NCI-H82 treated with DMSO at 0.1 percent for 48 hours (cell line): ENCODE data around the gene BCL2.

Experiments used
- DNase-seq: peaks from one replicate; lab custom pipeline; 2025; ENCODE audit not compliant: unreplicated experiment; lab: John Stamatoyannopoulos, UW

BCL2 gene

DNA sequence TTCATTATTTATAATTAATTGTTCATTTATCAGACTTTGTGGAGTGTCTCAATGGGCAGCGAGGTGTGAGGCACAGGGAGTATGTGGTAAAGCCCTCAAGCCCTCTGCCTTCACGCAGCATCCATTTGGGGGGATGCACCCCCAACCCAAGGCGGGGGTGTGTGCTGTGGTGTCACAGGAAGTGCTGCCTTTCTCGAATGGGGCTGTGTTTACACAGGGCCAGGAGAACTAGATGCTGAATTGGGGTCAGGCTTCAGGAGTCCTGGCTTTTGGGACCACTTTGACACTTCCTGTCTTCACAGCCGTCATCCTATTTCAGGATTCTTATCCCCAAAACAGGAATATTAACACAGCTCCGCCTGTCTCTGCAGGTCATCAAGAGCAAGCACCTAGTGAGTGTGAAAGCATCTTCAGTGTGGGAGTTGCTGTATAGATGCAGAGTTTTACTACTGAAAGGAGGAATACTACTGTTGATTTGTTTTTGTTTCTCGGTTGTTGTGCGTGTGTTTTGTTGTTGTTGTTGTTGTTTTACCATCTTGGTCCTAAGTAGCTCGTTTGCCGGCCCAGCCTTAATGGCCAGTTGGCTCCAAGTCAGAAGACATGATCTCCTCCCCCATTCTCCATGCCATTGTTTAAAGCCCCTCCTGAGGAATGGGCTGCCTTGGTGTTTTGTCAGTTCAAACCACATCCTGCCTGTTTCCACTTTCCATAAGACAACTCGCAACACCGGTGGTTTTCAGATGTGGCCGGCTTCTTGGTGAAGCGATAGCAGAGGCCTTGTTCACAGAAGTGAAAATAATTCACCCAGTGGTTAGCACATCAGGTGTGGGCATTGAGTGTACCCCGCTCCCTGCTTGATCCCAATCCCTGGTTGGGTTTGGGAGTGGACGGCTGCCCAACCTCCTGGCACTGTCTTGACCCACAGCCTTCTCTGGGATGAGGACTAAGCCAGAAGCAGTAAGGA lies 221.3 kb downstream of the BCL2 start:
- DNase-seq, result no peak

DNA sequence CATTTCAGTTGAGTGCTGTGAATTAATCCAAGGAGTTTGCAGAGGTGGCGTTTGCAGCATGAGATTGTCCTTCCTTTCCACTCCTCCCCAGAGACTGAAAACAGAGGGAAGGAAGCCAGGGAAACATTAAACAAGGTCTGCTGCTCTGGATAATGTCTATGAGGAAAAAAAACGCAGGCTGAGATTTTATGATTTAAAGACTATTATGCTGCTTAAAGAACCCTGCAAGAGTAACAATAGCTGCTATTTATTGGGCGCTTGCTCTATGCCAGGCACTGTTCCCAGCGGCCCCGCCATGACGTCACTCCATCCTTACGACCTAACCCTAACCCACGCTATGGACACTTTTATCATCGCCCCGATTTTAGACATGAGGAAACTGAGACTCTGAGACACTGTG lies 222.4 kb downstream of the BCL2 start:
- DNase-seq, result no peak

DNA sequence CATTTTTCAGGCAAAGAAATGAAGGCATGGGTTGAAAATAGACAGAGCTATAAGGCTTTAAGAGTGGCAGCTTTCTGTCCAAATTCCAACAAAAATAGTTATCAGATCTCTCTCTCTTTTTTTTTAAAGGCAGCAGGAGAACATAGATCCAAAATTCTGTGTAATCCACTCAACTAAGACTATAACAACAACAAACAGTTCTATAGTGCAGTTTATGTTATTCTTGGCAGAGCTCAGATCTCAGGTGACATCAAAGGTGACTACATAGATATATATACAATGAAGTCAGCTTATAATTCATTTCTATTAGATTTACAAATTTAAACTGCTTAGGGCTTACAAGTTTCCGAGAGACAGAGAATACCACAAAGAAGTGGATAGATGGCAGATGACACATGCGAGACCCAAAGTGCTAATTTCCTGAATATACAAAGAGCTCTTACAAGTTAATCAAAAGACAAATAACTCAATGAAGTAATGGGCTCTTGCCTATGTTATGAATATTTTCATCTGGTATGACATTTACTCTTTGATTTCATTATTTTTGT lies 223.2 kb downstream of the BCL2 start:
- no peak for DNase-seq

DNA sequence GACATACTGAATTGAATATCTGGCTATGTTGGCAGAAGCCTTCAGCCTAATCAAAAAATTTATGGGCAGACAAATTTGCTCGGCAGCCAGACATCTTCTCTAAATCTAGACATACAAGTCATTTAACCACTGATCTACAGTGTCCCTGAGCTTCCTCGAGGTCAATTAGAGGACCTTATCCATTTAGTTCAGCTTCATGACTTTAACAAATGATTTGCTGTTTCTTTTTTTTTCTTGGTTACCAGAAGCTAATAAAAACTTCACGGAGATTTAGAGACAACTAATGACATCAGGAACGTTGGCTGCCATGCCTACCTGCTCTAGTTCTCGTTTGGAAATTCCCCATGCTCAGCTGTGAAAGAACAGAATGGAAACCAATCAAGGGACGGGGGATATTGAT lies 223.8 kb downstream of the BCL2 start:
- no peak for DNase-seq

DNA sequence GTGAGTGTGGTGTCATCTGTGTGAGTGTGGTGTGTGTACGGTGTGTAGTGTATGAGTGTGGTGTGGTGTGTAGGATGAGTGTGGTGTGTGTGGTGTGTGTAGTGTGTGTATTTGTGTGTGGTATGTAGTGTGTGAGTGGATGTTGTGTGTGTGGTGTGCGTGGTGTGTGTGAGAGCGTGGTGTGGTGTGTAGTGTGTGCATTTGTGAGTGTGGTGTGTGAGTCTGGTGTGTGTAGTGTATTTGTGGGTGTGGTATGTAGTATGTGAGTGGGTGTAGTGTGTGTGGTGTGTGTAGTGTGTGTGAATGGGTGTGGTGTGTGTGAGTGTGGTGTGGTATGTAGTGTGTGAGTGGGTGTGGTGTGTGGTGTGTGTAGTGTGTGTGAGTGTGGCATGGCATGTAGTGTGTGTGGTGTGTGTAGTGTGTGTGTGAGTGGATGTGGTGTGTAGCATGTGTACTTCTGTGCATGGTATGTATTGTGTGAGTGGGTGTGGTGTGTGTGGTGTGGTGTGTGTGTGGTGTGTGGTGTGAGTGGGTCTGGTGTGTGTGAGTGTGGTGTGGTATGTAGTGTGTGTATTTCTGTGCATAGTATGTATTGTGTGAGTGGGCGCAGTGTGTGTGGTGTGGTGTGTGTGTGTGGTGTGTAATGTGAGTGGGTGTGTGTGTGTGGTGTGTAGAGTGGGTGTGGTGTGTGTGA lies 227.8 kb downstream of the BCL2 start:
- no peak for DNase-seq

DNA sequence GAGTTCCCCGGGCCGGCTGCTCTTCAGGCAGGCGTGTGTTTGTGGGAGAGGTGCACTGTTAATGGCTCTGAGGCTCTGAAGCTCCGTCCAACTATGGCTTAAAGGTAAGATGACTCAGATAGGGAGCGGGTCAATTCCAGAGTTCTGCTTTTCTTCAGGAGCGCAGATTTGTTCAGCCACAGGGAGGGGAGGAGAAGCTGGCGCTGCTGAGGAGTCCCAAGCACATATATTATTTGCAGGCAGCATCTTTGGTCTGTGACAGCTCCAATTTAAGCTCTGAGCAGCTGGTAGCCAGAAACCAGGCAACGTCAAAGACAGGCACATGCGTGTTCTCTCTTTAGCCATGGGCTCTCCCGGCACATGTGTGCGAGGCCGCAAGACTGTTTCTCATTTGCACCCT lies 229.2 kb downstream of the BCL2 start:
- no peak for DNase-seq

DNA sequence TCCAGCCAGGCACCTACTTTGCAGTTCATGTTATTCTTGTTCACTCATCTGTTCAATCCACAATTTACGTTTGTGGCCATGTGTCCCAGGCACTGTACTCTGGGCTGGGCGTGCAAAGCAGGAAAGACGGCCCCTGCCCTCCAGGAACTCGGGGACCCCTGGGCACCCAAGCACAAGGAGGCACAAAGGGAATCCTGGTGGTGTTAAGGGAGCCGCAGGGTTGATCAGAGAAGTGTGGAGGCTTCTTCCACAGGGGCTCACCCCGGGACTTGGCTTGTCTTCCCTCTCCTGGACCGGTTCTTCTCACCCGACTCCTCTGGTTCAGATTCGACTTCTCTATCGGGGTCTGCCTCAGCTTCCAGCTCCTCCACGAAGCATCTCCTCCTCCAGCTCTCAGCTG lies 230.5 kb downstream of the BCL2 start:
- DNase-seq, result no peak

DNA sequence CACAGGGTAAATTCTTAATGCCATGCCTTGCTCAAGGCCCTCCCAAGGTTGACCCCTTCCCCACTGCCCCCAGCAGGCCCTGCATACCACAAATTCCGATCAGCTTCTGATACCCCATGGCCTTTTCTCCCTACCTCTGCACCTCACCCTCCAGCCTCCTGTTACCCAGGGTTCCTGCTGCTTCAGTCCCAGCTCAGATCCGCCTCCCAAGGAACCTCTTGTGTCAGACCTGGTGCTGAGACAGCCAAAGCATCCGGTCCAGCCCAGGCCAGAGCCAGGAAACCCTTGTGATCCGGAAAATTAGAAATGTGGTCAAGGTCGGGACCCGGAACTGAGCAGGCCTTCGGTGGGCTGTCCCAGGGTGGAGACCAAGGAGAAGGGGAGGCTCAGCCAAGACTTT lies 231.3 kb downstream of the BCL2 start:
- DNase-seq, result no peak

DNA sequence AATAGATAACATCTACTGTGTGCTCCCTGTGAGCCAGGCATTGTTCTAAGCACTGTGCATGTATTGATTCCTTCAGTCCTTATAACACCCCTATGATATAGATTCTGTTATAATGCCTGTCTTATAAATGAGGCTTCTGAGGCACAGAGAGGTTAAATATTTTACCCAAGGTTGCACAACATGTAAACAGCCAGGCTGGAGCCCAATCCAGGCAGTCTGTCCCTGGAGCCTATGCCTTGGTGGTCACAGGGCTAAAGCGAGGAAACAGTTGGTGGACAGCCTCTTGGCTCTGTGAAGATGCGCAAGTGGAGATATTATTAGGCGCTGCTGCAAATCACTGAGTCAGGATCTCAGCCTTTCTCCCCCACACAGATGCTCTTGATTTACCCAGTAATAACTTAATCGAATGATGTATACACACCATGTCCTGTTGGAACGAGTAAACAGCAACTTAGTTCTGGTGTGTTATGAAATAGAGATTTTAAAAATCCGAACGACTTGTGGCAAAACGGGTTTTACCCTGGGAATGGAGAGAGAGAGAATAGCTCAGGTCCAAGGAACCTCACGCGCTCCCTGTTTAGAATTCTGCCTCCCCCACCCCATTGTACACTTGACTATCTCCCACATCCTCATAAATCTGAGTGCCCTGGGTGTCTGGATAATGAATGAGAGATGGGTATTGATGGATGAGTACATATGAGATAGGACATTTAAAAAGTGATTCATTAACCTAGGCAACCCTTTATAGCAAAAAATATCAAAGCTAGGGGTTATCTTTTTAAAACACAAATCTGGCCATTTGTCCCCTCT lies 231.9 kb downstream of the BCL2 start:
- no peak for DNase-seq

DNA sequence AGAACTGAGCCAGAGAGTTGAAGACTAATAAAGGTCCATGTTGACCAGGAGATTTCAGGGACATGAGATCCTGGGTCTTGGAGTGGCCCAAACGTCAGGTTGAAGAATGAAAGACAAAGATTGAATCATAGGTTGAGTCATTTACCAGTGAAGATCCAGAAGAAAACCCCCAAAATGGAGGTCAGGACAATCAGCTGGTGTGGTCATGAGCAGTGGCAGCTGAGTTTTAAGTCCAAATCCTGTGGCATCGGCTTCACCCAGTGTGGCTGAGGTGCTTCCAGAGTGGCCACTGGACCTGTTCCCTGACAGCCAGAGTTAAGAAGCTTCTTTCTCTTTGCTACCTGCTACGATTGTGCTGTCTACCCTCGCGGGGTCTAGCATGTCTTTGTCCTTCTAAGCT lies 234.0 kb downstream of the BCL2 start:
- DNase-seq, result no peak

DNA sequence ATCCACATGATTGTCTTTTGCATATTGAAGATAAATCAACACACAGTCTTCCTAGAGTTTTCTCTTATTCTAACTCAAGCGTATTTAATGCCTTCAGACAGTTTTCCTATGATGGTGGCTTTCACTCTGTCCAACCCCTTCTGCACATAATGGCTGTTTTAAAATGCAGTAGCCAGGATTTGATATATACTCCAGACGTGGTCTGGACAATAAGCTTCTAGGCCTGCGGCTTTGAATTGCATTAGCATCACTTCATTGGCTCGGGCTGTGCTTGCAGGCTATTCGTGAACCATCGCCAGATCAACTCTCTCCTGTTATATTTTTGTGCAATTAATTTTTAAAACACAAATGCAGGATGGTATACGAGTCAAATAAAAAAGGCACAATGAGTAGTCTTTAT lies 235.3 kb downstream of the BCL2 start:
- DNase-seq, result no peak

DNA sequence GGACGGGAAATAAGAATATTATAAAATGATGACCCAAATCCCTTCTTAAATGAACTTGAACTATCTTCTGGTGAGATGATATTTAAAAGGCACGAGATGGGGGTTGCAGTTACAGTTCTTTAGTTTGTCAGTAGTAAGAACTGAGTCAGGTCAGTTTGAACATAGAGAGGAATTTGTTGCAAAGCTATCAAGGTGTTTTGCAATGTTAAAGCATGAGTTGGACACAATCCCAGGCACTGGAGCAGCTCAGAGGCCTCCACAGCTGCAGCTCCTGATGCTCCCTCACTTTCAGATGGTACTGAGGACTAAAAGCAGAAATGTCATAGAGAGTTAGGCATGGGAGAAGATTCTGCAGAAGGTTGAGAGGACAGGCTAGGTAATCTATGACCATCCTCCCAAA lies 236.0 kb downstream of the BCL2 start:
- no peak for DNase-seq

DNA sequence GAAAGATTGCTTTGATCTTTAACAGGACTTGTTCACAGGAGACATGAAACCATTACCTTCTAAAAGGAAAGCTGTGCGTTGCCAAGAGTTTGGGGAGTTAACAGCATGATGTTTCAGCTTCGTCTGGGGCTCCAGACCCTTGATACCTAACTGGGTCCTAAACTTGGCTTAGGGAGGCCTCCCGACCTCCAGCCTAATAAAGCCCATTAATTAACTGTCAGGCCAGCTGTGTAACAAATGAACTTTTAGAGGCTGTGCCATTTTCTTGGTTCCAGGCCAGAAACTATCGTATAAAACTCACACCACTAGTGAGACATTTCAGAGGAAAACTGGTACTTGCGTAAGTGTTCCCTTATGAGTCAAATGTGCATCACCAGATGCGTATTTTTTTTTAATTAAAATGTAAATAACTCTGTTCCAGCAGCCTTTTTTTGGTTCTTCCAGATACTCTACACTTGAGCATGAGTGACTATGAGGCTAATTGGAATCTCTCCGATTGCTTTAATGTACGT lies 236.5 kb downstream of the BCL2 start:
- no peak for DNase-seq

DNA sequence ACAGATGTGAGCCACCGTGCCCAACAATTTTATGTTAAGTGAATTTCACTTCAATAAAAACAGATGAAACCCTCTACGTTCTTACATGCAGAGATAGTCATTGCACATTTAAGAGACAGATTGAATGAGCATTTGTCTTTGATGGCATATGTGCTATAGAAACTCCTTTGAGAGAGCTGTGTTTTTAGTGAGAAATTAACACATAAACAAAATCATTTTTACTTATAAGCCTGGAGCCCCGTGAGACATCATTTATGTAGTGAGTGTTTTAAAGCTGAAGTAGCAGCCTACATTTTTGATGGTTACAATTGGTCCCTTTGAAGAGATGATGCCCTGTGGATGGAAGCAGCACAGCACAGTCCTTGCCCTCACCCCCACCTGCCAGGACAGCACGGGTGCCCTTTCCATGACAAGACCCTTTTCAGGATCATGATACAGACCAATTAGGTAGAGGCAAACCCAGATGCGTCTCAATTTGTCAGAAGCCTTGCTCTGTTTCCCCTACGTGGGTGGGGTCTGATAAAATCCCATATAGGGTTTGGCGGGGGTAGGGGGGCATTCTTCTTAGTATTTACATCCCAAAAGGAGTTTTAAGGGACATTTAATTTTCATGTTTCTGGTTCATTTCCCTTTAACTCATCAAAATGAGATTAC lies 237.1 kb downstream of the BCL2 start:
- DNase-seq, result no peak

DNA sequence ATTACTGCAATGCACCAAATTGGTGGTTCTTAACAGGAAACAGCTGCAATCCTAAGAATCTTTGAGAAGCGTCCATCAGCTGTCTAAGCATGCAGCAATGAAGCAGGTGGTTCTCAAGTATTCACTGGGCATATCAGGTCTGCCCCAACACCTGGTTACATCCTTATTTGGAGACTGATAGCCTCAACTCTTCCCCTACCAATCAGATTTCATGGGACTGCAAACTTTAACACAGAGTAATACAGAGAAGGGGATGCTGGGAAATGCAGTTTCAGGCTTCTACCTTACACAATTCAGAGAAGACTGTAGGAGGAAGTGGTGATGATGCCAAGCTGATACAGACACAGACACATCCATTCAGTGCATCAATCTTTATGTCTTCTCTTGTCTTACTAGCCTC lies 240.5 kb downstream of the BCL2 start:
- DNase-seq, result no peak

DNA sequence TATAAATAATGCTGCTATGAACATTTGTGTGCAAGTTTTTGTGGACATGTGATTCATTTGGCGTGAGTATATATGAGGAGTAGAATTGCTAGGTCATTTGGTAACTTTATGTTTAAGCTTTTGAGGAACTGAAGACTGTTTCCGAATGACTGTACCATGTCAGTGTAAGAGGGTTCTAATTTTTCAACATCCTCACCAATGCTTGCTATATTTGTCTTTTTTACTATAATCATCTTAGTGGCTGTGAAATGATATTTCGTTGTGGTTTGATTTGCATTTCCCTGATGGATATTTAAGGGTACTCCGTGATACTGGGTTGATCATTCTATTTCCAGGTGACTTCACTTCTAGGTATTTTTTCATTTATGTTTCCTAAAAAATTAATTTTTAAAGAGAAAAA lies 241.1 kb downstream of the BCL2 start:
- no peak for DNase-seq

DNA sequence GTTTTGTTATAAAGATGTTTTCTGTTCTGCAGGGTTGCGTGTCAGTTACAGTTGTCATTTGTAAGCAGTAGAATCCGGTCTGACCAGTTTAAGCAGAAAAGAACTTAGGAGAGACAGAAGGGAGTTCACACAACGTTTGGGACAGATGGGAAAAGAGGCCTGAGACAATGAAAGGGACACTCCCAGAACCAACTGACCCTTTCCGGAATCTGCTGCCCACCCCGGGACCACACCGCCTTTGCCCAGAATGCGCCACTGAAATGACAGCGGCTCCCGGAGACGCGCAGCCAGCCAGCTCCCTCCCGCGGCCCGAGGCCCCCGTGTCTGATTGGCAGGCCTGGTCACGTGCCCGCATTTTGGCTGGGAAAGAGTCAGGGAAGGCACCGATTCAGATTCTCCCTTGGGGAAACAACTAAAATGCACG lies 244.6 kb downstream of the BCL2 start:
- no peak for DNase-seq

DNA sequence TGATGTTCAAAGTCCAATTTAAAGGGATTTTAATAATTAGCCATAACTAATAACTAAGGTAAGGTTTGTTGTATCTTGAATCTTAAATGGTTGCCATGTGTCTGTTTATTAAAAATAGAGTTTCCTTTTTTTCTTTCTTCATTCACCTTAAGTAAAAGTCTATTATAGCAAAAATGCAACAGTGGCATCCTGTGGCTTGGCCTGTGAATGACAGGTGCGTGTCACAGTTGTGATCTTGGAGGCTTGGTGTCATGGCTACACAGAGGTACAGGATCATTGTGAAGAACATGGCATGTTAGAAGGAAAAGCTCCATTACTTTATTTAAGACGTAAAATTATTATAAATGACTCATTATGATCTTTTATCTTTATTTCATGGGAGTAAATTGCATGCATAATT lies 246.1 kb downstream of the BCL2 start:
- no peak for DNase-seq
